Activated CD4-positive, alpha-beta T cell treated with anti-CD3 and anti-CD28 coated beads, Interleukin-2, Interleukin-4, amounts not matched to agents 100 ng/mL and 50 ng/mL, durations not matched to agents 16 hours and 8 hours (primary cell): ENCODE data around the gene COL2A1.
"Not testable (repeated sequence)": the region's sequence is repeated elsewhere in the genome, so short reads cannot be mapped to it uniquely, and the experiment has no call there.

Experiments
- DNase-seq: peaks from one replicate; pipeline ENCODE4 v3.0.0-alpha.2; 2020; ENCODE audit warnings: low spot score

COL2A1 gene

DNA sequence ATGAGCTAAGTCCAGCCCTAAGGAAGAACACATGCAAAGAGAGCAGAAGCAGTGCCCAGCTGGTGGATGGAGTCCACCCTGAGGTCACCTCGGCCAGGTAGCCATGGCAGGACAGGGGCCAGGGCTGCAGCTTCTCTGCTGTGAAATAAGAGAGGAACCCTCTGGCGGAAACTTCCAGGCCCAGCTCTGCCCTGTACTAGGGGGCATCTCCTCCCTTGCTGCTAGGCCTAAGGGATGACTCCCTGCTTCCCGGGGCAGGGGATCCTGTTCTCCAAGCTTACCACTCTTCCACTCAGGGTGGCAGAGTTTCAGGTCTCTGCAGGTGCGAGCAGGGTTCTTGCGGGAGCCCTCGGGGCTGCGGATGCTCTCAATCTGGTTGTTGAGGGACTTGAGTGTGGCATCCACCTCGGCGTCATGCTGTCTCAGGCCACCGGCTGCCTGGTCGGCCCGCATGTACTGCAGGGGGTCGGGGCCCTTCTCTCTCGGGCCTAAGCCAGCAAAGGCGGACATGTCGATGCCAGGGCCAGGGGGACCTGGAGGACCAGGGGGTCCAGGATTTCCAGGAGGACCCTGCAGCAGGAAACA, 29.1 kb downstream of the COL2A1 start:
- DNase-seq, result no peak

DNA sequence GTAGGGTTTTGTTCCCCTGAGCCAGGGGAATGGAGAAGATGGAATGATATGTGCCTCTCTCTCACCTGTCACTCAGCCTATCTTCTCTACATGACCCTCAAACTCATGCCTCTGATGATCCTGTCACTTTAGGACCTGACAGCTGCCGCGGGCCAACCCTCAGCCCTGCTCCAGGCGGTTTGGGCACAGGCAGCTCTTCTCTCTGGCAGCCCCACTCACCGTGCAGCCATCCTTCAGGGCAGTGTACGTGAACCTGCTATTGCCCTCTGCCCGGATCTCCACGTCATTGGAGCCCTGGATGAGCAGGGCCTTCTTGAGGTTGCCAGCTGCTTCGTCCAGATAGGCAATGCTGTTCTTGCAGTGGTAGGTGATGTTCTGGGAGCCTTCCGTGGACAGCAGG, 30.4 kb downstream of the COL2A1 start:
- no peak for DNase-seq

DNA sequence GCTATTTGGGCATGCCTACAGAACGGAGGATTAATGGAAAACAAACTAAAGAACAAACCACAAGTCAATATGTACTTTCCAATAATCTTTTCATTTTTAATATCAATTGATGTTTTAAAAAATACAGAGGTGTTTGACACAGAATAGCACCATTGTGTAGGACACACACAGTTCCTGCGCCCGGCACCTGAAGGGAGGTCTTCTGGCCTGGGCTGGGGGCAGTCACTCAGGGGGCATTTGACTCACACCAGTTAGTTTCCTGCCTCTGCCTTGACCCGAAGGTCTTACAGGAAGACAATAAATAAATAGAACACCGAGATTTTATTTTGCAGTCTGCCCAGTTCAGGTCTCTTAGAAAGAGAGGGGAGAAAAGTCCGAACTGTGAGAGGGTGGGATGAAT, 31.4 kb downstream of the COL2A1 start:
- DNase-seq, result no peak

DNA sequence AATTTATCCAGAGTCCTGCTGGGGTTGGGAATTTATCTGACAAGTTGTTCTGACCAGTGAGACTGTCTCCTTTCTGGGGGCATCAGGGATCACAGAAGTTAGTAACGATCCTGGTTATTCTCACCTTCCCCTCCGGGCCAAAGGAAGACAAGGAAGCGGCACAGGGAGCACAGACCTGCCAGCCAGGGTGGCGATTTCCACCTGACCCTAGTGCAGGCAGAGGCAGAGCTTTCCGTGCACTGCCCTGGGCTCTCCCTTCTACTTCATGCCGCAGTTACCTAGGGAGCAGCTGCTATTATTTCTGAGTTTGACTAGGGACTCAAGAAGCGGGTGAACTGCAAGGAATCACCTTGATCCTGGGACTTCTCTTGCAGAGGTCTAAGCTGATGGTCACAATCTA, 33.4 kb downstream of the COL2A1 start:
- DNase-seq, result no peak

DNA sequence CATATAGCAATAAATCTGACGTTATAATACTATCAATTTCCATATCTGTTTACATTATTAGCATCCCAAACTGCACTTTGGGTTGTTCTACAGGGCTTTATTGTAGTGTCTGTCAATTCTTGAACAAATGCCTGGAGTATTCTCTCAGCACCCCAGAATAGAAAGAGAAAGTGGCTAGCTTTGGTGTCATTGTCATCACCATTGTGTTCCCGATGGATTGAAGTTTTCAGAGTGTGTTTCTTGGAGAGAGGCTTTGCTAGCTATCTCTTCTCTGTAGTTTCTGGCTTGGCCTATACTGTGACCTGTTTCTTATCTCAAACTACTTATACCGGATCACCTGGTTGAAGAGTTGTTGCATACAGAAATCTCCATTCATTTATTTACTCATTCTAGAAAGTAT, 34.4 kb downstream of the COL2A1 start:
- no peak for DNase-seq

DNA sequence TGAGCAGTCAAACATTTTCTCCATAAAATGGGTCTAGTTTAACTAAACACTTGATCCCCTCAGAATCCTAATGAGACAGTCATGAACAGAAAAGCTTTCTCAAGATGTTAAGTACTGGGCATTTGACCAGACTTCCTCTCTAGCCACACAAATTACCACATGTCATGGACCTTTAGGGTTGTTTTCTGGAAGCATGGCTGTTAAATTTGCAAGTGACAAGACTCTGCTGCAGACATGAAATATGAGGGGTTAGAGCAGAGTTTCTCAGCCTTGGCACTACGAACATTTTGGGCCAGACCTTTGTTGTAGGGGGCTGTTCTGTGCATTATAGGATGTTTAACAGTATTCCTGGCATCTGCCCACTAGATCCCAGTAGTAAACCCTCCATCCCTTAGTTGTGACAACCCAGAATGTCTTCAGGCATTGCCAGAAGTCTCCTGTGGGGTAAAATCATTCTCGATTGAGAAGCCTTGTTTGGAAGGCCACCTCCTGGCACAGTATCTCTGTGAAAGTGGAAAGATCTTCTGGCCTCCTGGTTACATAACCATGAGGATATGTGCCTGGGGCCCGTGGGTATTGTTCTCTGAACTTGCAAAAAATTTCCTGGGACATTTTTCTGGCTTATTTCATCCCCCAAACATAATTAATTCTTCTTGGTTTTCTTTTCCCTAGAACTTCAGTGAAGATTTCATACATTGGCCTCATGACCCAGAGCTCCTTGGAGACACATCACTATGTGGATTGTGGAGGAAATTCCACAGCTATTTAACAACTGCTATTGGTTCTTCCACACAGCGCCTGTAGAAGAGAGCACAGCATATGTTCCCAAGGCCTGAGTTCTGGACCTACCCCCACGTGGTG, 36.6 kb downstream of the COL2A1 start:
- no peak for DNase-seq

DNA sequence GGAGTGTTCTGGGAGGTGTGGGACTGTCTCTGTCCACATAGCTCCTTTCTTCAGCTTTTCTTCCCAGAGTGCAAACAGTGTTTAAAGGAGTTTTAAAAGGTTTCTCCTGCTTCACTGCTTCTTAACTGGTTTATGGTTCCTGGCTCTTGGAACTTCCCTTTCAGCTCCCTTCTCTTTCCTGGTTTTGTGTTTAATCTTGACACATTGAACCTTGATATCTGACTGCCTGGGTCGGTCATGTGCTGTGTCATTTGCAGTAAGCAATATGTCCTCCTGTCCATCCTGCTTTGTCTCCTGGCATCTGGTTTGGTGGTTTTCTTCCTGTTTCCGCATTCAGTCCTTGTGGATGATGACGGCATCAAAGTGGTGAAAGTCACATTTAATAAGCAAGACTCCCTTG, 38.7 kb downstream of the COL2A1 start:
- DNase-seq, result no peak

DNA sequence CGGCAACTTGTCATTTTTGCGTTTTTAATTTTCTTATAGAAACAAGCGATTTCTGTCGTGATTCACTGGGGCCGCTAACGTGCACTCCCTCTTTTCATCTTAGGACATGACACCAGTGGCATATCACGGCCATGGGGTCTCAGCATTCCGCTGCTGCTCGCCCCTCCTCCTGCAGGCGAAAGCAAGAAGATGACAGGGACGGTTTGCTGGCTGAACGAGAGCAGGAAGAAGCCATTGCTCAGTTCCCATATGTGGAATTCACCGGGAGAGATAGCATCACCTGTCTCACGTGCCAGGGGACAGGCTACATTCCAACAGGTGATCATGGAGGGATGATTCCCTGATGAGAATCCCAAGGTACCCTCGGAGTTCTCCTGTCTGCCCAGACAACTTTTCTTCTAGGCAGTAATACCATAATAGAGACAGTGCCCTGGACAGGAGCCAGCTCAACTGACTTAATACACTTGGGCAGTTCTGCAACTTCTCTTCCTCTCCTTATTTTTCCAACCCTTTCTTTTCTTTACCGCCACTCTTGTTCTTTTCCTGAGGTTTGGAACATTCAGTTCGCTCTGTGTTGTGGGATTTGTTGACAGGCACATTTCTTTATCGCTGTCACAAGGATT, 40.1 kb downstream of the COL2A1 start:
- no peak for DNase-seq

DNA sequence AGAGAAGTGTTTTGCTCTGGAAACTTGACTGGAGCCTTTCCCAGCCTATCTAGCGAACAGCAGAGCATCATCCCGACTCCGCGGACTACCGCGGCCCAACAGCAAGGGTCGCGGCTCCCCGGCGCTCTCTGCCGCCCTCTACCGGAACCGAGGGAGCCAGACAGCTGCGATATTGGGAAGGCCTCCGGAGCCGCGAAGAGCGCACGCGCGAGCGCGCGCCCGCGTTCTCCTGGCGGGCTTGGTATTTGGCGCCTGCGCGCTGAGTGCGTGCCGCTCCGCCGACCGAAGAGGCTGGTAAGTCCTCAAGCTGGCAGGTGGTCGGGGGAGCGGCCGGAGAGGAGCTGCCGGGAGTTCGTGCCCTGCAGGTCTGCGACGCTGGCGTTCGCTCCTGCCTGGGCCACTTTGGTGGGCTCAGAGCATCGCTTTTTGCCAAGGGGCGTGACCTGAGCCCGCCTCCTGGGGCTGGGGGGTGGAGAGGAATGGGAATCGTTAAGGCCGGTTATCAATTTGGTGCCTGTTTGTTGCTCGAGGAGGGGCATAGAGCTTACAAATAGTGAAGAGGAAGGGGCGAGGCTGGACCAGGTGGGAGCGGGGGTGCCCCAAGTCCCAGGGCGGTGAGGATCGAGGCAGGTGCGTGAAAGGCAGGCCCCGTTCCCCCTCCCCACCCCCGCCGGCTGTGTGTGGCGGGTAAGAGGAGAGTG, 40.8 kb downstream of the COL2A1 start, which contains the start of gene TMEM106C:
Gene TMEM106C, plus strand, starts transcription at position 257 of the 701 bp plus-strand sequence. CDS start 641 bp downstream, outside the sequence.
- peak; percentile 95 for DNase-seq

DNA sequence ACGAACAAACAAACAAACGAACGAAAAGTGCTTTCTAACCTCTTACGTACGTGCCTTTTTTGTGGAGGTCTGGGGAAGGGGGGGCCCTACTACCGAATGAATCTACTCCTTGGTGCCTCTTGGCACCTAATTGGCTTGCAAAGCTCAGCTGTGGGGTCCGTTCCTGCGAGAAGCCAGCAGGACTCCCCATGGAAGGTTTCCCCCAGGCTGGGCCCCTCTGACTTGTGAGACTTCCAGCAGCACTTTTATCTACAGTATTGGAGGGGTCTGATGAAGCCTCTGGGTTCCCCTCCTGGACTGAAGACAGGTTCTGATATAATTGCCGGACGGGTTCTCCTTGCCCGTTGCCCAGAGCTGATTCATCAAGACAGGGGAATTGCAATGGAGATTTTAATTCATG, 42.1 kb downstream of the COL2A1 start:
- no peak for DNase-seq

DNA sequence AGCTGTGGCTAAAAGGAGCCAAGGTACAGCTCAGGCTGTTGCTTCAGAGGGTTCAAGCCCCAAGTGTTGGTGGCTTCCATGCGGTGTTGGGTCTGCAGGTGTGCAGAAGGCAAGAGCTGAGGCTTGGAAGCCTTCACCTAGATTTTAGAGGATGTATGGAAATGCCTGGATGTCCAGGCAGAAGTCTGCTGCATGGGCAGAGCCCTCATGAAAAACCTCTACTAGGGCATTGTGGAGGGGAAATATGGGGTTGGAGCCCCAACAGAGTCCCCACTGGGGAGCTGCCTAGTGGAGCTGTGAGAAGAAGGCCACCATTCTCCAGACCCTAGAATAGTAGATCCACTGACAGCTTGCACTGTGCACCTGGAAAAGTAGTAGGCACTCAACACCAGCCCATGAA, 46.6 kb downstream of the COL2A1 start:
- DNase-seq, result not testable (repeated sequence)

DNA sequence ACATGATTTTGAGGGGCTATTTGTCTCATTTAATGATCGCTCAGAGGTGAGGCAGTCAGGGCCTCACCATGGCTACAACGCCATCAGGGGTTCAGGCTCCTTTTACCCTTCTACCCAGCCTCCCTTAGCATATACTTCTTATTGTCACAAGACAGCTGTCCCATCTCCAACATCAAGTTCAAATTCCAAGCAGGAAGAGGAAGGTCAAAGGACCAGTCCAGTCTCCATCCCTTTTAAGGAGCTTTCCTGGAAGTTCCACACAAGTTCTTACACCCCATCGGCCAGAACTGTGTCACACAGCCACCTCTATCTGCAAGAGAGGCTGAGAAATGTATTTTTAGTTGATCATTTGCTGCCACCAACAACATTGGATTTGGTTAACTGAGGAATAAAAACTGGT, 49.2 kb downstream of the COL2A1 start:
- no peak for DNase-seq

DNA sequence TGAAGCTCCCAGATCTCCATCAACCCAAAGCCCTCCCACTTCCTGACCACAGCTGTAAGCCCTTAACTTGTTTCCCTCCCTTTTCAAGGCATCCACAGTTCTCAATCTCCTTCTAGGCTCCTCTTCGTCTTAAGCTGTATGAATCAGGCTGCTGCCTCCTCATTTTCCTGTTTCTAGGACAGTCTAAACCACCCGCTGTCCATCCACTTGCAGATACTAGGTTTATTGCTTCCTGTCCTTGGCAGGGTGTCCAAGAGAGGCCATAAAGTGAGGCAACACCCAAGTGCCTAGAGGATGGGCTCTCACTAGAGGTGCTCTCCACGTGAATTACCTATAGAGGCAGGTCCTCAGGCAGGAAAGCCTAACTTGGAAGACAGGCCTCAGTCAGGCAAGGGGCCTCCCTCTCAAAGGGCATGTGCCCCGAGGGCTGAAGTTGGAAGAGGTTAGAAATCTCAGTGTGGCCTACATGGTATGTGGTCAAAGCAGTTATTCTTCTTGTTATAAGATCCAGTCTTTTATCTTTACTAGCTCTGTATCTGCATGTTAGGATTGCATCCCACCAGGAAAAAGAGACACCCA, 49.7 kb downstream of the COL2A1 start:
- no peak for DNase-seq

DNA sequence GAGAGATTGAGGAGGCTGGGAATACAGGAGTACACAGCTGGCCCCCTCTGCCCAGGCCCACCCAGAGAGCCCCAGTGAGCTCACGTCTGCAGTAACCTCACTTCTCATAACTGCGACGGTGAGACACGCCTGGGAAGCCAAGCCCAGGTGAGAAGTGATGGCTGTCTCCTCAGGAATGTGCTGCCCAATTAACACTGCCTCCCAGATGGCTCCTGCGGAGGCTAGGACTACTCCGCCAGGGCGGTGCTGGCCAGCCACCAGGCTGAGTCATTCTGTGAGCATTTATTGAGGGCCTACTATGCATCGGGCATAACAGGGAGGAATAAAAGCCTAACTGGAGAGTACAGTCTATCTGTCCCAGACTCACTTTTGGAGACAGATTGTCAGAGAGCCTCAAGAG, 50.2 kb downstream of the COL2A1 start:
- no peak for DNase-seq

DNA sequence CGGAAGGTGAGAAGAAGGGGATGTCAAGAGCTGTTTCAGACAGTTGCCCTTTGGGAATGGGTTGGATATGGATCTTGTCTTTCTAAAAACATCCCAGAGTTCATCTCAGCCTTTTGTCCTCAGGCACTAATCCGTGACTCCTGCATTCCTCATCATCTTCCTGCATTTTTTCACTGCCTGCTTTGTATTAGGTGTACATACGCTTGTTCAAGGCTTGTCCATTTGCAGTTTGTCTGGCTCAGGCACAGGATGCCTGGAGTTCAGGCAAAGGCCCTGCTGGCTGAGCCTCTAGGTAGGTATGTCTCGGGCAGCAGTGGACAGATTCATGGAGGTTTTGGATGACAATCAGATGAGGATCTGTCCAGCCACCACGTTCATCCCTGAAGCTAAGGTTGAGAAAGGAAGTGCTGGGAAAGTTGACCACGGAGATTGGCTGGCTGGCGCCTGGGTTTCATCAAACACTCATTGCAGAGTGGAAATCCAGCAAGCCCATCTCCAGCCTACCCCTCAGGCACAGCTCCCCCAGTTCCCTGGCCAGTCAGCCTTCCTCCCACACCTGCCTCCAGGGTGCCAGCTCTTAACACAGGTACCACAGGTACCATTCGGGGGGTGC, 53.3 kb downstream of the COL2A1 start:
- DNase-seq, result no peak

DNA sequence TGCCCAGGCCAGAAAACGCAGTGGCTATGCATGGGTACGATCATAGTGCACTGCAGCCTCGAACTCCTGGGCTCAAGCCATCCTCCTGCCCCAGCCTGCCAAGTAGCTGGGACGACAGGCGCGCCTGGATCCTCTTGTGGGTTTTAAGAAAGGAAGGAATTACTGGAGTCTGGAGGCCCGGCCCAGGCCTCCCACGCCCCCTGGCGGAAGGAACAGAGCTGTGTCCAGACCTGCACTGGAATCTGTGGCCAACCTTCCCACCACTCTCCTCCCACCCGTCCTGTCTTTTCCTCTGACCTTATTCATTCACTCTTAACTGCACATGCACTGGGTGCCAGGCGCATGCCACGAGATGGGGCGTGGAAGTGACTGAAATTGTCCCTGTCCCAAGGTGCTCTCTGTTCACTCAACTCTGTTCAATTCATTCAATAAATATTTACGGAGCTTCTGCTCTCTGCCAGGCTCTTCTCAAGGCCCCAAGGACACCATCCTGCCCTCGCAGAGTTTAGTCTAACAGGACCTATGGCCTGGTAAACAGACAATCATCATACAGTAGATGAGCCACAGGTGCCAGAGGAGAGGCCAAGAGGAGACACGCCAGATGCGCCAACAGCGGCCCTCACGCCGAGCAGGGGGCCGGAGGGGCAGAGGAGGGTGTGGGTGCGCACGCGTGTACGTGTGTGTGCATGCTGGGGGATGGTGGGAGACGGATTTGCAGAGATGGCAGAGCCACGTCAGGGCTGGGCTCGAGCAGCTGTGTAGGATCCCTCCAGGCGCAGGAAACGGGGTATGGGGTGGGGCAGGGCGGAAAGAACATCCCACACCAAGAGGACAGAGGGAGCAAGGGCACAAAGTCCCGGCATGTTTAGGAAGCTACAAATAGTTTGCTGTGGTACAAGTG, 54.6 kb downstream of the COL2A1 start:
- peak; percentile 46 for DNase-seq

DNA sequence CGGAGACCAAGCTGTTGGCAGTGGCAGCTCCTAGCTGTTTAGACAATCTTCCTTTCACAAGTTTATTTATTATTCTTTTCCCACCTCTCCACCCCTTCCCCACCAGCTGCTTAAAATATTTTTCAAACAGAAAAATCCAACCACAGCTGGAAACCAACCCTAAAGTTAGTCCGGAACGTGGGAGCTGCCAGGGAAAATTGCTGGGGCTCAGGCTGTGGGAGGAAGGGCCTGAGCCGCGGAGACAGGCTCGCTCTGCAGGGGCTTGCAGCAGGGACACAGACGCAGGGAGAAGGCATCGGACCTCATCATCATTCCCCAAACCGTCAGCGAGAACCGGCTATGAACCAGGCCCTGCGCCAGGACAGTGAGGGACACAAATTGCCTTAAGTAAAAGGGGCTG, 56.9 kb downstream of the COL2A1 start:
- no peak for DNase-seq

DNA sequence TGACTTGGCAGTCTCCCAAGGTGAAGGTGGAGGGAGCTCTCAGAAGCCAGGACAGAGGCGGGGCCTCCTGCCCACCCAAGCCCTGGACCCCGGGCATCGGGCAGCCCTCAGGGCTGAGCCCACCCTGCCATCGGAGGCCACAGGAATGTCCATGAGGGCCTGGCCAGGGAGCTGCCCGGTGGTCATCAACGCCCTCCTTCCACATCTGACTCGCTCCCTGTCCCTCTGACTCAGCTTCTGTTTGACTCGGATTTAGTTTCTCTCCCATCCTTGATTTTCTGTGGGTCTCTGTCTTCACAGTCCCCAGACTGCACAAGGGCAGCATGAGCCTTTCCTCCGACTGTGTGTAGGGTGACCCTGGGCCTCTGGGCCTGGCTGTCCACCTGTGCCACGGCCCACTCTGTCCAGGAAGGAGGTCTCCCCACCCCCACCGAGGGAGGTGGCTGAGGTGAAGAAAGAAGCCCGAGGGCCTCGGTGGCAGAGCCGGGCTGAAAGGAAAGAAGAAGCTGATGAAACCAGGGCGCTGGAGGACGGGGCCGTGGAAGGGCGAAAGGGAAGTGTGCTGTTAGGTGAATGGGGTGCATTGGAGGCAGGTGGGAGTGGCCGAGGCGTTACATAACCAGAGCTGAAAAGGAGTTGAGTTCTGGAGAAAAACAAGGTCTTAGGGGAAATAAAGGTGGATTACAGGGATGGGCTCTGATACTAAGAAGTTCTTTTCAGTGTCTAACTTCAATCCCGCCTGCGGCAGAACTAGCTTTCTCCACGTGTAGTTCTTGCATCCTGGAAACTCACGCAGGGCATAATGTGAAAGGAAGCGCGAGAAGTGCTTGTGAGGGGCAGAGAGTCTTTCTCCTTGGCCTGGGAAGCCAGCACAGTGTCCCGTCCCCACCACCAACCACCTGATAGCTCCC, 57.6 kb downstream of the COL2A1 start:
- DNase-seq, result no peak

DNA sequence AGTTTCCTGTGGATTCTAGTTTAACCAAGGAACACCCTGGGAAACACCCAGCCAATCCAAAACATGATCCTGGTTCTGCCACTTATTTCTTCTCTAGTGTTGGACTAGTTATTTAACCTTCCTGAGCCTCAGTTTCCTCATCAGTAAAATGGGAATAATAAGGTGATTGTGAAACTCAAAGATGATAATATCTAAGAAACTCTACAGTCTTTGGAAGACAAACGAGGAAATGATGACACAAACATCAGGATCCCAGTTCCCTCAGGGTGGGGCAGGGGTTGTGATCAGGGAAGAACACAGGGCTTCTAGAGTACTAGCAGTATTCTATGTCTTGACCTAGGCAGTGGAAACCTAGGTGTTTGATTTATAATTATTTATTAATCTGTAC, 58.9 kb downstream of the COL2A1 start:
- DNase-seq, result no peak
